Neural progenitor cell (in vitro differentiated cells): ENCODE measurements around the gene LRIT1. TPM values are rescaled to one million over a fixed set of nuclear protein-coding genes. Genes with fewer than 3 reads are reported as not detected.

ENCODE experiments used
- DNase-seq: peaks from one replicate; pipeline ENCODE4 v3.0.0-alpha.2; 2016; ENCODE audit warnings: low spot score
- H2AFZ ChIP-seq: fragments of 200-600 bp; sonication (generic); replicated peaks from 2 replicates; pipeline ENCODE4 v1.6.1; 2016; ENCODE audit warnings: antibody characterized with exemption
- H3F3A ChIP-seq: fragments of 200-600 bp; sonication (generic); 2 replicates; pipeline ENCODE4 v1.6.1; 2016; ENCODE audit warnings: antibody characterized with exemption, low read depth
- H3K27ac ChIP-seq: fragments of 200-600 bp; sonication (generic); 2 replicates; pipeline ENCODE4 v1.5.1; 2016; ENCODE audit warnings: mild to moderate bottlenecking
- H3K27me3 ChIP-seq: fragments of 200-600 bp; sonication (generic); 2 replicates; pipeline ENCODE4 v1.6.1; 2016; ENCODE audit warnings: mild to moderate bottlenecking, moderate library complexity
- H3K36me3 ChIP-seq: fragments of 200-600 bp; sonication (generic); 2 replicates; pipeline ENCODE4 v1.5.1; 2016
- H3K4me1 ChIP-seq: fragments of 200-600 bp; sonication (generic); 2 replicates; pipeline ENCODE4 v1.6.1; 2016; ENCODE audit warnings: mixed run types
- H3K4me2 ChIP-seq: fragments of 200-600 bp; sonication (generic); 2 replicates; pipeline ENCODE4 v1.6.1; 2016
- H3K4me3 ChIP-seq: fragments of 200-600 bp; sonication (generic); 2 replicates; pipeline ENCODE4 v1.5.1; 2016
- H3K79me2 ChIP-seq: fragments of 200-600 bp; sonication (generic); 2 replicates; pipeline ENCODE4 v1.6.1; 2016; ENCODE audit warnings: low read depth
- H3K9ac ChIP-seq: fragments of 200-600 bp; sonication (generic); 2 replicates; pipeline ENCODE4 v1.6.1; 2016
- H3K9me3 ChIP-seq: fragments of 200-600 bp; sonication (generic); 2 replicates; pipeline ENCODE4 v1.5.1; 2016; ENCODE audit warnings: low read depth
- H4K20me1 ChIP-seq: fragments of 200-600 bp; sonication (generic); 2 replicates; pipeline ENCODE4 v1.6.1; 2016; ENCODE audit warnings: low read depth
- H3K27ac Mint-ChIP-seq: 3 replicates; pipeline ENCODE4 v1.8.0; 2021; ENCODE audit warnings: mixed read lengths
- H3K27me3 Mint-ChIP-seq: 2 replicates; pipeline ENCODE4 v1.8.0; 2022; ENCODE audit warnings: low read depth, mild to moderate bottlenecking, inconsistent platforms, moderate library complexity, mixed read lengths; ENCODE audit not compliant: insufficient read depth
- H3K36me3 Mint-ChIP-seq: 3 replicates; pipeline ENCODE4 v1.8.0; 2021; ENCODE audit warnings: mixed read lengths
- H3K4me1 Mint-ChIP-seq: 3 replicates; pipeline ENCODE4 v1.8.0; 2021; ENCODE audit warnings: mixed read lengths
- H3K4me3 Mint-ChIP-seq: 3 replicates; pipeline ENCODE4 v1.8.0; 2021; ENCODE audit warnings: mild to moderate bottlenecking, moderate library complexity, mixed read lengths
- H3K9me3 Mint-ChIP-seq: 3 replicates; pipeline ENCODE4 v1.8.0; 2020; ENCODE audit warnings: mixed read lengths
- EZH2 ChIP-seq: fragments of 200-600 bp; sonication (generic); IDR thresholded peaks from 2 replicates; pipeline ENCODE4 v1.6.1; 2017; ENCODE audit warnings: antibody characterized with exemption, mild to moderate bottlenecking, moderate library complexity
- EZH2phosphoT487 ChIP-seq: fragments of 200-600 bp; sonication (generic); IDR thresholded peaks from 2 replicates; pipeline ENCODE4 v1.6.1; 2017; ENCODE audit warnings: antibody characterized with exemption
- total RNA-seq: library from RNA; depleted of rRNA; stranded (reverse); fragments of >200 nt; gene quantifications from 2 replicates; pipeline ENCODE4 v1.2.3, GENCODE V29; 2015; ENCODE audit warnings: low replicate concordance
- TF ChIP-seq, protein P1 (sequence below): fragments of 200-600 bp; sonication (generic); IDR thresholded peaks from 2 replicates; pipeline ENCODE4 v1.5.1; 2017; ENCODE audit warnings: antibody characterized with exemption, mild to moderate bottlenecking

Gene LRIT1
- total RNA-seq, 1 donor from 2014 or later: not detected

DNA sequence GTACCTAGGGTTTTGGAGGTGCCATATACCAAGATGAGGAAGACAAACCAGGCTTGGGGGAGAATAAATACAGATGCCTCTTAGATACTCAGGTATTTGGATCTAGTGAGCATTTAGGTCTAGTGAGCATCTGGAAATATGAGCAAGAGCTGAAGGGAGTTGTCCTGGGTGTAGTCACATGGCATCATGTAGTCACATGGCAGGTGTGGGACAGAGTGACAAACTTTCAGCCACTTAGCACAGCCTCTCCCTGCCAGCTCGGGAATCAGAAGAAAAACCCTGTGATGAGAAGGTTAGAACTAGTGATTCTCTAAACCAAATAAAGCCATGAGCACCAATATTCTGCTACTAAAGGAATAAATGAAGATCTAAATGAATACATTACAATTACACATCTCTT, 27.8 kb upstream of the LRIT1 start:
- Mint-ChIP-seq H3K4me3 (no peak overlapping the region), H3K4me1 (peaks cover 12% of the 10 kb centered on the region), H3K27ac (no peak overlapping the region), H3K36me3 (no peaks in the 10 kb centered on the region), H3K27me3 (no peaks in the 10 kb centered on the region), H3K9me3 (no peaks in the 10 kb centered on the region)
- Histone ChIP-seq H3K4me3 (no peak overlapping the region), H3K4me1 (no peaks in the 10 kb centered on the region), H3K9me3 (no peaks in the 10 kb centered on the region), H4K20me1 (no peaks in the 10 kb centered on the region), H3K79me2 (no peaks in the 10 kb centered on the region), H3K4me2 (no peak overlapping the region), H3K36me3 (no peaks in the 10 kb centered on the region), H3F3A (no peaks in the 10 kb centered on the region), H2AFZ (no peak overlapping the region), H3K9ac (no peak overlapping the region), H3K27ac (no peak overlapping the region), H3K27me3 (peaks cover 3% of the 10 kb centered on the region)
- TF ChIP-seq, protein P1, sequence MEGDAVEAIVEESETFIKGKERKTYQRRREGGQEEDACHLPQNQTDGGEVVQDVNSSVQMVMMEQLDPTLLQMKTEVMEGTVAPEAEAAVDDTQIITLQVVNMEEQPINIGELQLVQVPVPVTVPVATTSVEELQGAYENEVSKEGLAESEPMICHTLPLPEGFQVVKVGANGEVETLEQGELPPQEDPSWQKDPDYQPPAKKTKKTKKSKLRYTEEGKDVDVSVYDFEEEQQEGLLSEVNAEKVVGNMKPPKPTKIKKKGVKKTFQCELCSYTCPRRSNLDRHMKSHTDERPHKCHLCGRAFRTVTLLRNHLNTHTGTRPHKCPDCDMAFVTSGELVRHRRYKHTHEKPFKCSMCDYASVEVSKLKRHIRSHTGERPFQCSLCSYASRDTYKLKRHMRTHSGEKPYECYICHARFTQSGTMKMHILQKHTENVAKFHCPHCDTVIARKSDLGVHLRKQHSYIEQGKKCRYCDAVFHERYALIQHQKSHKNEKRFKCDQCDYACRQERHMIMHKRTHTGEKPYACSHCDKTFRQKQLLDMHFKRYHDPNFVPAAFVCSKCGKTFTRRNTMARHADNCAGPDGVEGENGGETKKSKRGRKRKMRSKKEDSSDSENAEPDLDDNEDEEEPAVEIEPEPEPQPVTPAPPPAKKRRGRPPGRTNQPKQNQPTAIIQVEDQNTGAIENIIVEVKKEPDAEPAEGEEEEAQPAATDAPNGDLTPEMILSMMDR: no peak
- TF ChIP-seq EZH2phosphoT487 (no peak), EZH2 (no peak)
- DNase-seq: no peak

DNA sequence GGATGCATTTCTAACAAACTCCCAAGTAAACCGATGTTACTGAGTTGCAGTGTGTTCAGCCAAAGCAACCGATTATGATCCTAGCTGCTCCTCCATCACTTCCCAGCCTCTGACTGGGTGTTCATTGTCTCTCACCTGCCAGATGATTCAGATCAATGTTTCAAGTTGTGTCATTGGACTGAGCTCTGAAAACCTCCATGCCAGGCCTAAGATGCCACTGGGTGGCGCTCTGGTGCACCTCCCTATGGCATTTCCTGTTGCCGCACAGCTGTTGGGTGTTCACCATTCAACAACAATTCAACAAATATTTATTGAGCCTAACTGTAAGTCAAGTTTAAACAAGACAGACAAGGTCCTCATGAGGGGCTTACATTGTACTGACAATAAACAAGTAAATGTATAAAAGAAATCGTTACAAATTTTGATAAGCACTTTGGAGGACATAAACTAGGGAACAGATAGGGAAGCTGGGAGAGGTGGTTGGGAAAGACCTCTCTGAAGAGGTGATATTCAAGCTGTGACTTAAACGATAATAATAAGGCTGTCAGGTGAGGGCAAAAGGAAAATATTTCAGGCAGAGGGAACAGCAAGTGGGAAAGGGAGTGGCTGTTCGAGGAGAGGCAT, 26.3 kb upstream of the LRIT1 start:
- Mint-ChIP-seq H3K27ac (no peak overlapping the region), H3K4me1 (peaks cover 12% of the 10 kb centered on the region), H3K36me3 (no peaks in the 10 kb centered on the region), H3K27me3 (peaks cover 2% of the 10 kb centered on the region), H3K9me3 (no peaks in the 10 kb centered on the region), H3K4me3 (no peak overlapping the region)
- TF ChIP-seq EZH2 (no peak), EZH2phosphoT487 (no peak)
- TF ChIP-seq, protein P1: peak; percentile 83
- H3F3A ChIP-seq: no peaks in the 10 kb centered on the region
- no peak overlapping the region for H3K9ac ChIP-seq
- H3K27ac ChIP-seq: no peak overlapping the region
- peak; percentile 67 for DNase-seq
- peaks cover 4% of the 10 kb centered on the region for H3K27me3 ChIP-seq
- H3K4me3 ChIP-seq: no peak overlapping the region
- no peaks in the 10 kb centered on the region for H3K4me1 ChIP-seq
- no peaks in the 10 kb centered on the region for H4K20me1 ChIP-seq
- no peak overlapping the region for H3K4me2 ChIP-seq
- H3K79me2 ChIP-seq: no peaks in the 10 kb centered on the region
- no peaks in the 10 kb centered on the region for H3K36me3 ChIP-seq
- no peaks in the 10 kb centered on the region for H3K9me3 ChIP-seq
- peak overlapping the region; percentile 43 for H2AFZ ChIP-seq

DNA sequence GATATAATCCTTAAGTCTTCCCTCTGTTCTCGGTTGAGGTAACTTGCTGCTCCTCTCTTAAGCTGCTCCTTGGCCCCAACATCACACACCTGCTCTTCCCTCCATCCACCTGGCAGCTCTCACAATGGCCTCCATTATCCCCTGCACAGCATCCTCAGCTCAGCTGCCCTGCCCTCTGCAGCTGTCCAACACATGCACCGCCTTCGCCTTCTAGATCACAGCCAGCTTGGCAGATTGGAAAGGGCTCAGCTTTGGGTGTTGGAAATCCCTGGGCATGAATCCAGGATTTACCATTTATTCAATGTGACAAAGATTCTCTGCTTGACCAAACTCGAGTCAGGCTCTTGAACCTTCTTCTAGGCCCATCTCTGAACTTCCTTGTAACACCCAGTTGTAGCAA, 24.1 kb upstream of the LRIT1 start:
- no peaks in the 10 kb centered on the region for H3F3A ChIP-seq
- Mint-ChIP-seq H3K9me3 (no peaks in the 10 kb centered on the region), H3K27ac (no peak overlapping the region), H3K4me1 (peaks cover 12% of the 10 kb centered on the region), H3K36me3 (no peaks in the 10 kb centered on the region), H3K4me3 (peak overlapping the region; percentile 20), H3K27me3 (peaks cover 4% of the 10 kb centered on the region)
- no peaks in the 10 kb centered on the region for H4K20me1 ChIP-seq
- H3K9ac ChIP-seq: no peak overlapping the region
- H3K4me3 ChIP-seq: no peak overlapping the region
- H3K36me3 ChIP-seq: no peaks in the 10 kb centered on the region
- no peaks in the 10 kb centered on the region for H3K4me1 ChIP-seq
- no peak overlapping the region for H3K4me2 ChIP-seq
- no peaks in the 10 kb centered on the region for H3K9me3 ChIP-seq
- TF ChIP-seq EZH2phosphoT487: no peak
- TF ChIP-seq, protein P1: no peak
- no peak for TF ChIP-seq EZH2
- H3K27ac ChIP-seq: no peak overlapping the region
- H3K27me3 ChIP-seq: peaks cover 4% of the 10 kb centered on the region
- no peak overlapping the region for H2AFZ ChIP-seq
- no peak for DNase-seq
- H3K79me2 ChIP-seq: no peaks in the 10 kb centered on the region
